Trophoblast cell (in vitro differentiated cells and primary cell): ENCODE measurements around the gene ATP1A4.

Experiments
- DNase-seq, 2 donors: peaks; one replicate each; pipeline ENCODE4 v3.0.0-alpha.2; 2016
- H2AFZ ChIP-seq: 2 replicates; pipeline ENCODE4 v1.6.1; 2013; ENCODE audit warnings: low read length, moderate library complexity, mild to moderate bottlenecking; ENCODE audit not compliant: insufficient read depth, poor library complexity
- H2AK5ac ChIP-seq: 2 replicates; pipeline ENCODE4 v1.6.1; 2013; ENCODE audit warnings: mild to moderate bottlenecking, low read length
- H2BK120ac ChIP-seq: 2 replicates; pipeline ENCODE4 v1.6.1; 2013; ENCODE audit warnings: low read length, mild to moderate bottlenecking, moderate library complexity; ENCODE audit not compliant: insufficient read depth, poor library complexity
- H2BK12ac ChIP-seq: 2 replicates; pipeline ENCODE4 v1.6.1; 2013; ENCODE audit warnings: mild to moderate bottlenecking, low read length, moderate library complexity
- H2BK5ac ChIP-seq: 2 replicates; pipeline ENCODE4 v1.6.1; 2013; ENCODE audit warnings: low read length, low read depth, moderate library complexity, mild to moderate bottlenecking; ENCODE audit not compliant: poor library complexity
- H3K14ac ChIP-seq: 2 replicates; pipeline ENCODE4 v1.6.1; 2013; ENCODE audit warnings: mild to moderate bottlenecking, low read length
- H3K18ac ChIP-seq: 2 replicates; pipeline ENCODE4 v1.6.1; 2013; ENCODE audit warnings: mild to moderate bottlenecking, low read length
- H3K23ac ChIP-seq: 2 replicates; pipeline ENCODE4 v1.6.1; 2013; ENCODE audit warnings: low read length
- H3K27ac ChIP-seq: 2 replicates; pipeline ENCODE4 v1.5.1; 2013; ENCODE audit warnings: low read depth, mild to moderate bottlenecking, inconsistent platforms, low read length, moderate library complexity
- H3K27me3 ChIP-seq: 2 replicates; pipeline ENCODE4 v1.6.1; 2013; ENCODE audit warnings: inconsistent platforms, mild to moderate bottlenecking, low read length, moderate library complexity; ENCODE audit not compliant: insufficient read depth
- H3K36me3 ChIP-seq, 2 experiments: 1 replicate in 1 of 2; 2 replicates in 1 of 2; pipeline ENCODE4 v1.6.1; 2013; ENCODE audit warnings: low read length in 2 of 2, mild to moderate bottlenecking in 2 of 2, moderate library complexity in 1 of 2; ENCODE audit not compliant: insufficient read depth in 2 of 2, control insufficient read depth in 1 of 2
- H3K4ac ChIP-seq: 2 replicates; pipeline ENCODE4 v1.6.1; 2013; ENCODE audit warnings: low read depth, mild to moderate bottlenecking, low read length, moderate library complexity
- H3K4me1 ChIP-seq, 2 experiments: 1 replicate in 1 of 2; 2 replicates in 1 of 2; pipeline ENCODE4 v1.6.1; 2013; ENCODE audit warnings: low read length in 2 of 2, mild to moderate bottlenecking in 2 of 2, moderate library complexity in 1 of 2; ENCODE audit not compliant: insufficient read depth in 2 of 2, control insufficient read depth in 1 of 2
- H3K4me2 ChIP-seq: 2 replicates; pipeline ENCODE4 v1.6.1; 2013; ENCODE audit warnings: inconsistent platforms, mild to moderate bottlenecking, low read length, moderate library complexity
- H3K4me3 ChIP-seq: 2 replicates; pipeline ENCODE4 v1.5.1; 2013; ENCODE audit warnings: mild to moderate bottlenecking, low read depth, low read length, inconsistent platforms
- H3K79me1 ChIP-seq: one replicate; pipeline ENCODE4 v1.6.1; 2013; ENCODE audit warnings: low read length
- H3K79me2 ChIP-seq: 2 replicates; pipeline ENCODE4 v1.6.1; 2013; ENCODE audit warnings: low read length, mild to moderate bottlenecking; ENCODE audit not compliant: control insufficient read depth, insufficient read depth, poor library complexity
- H3K9ac ChIP-seq: 2 replicates; pipeline ENCODE4 v1.6.1; 2013; ENCODE audit warnings: mild to moderate bottlenecking, low read length
- H3K9me3 ChIP-seq: 2 replicates; pipeline ENCODE4 v1.6.1; 2013; ENCODE audit warnings: low read depth, mild to moderate bottlenecking, control low read depth, inconsistent platforms, low read length; ENCODE audit not compliant: insufficient read depth
- H4K12ac ChIP-seq: 2 replicates; pipeline ENCODE4 v1.6.1; 2013; ENCODE audit warnings: low read depth, mild to moderate bottlenecking, low read length, moderate library complexity
- H4K8ac ChIP-seq: 2 replicates; pipeline ENCODE4 v1.6.1; 2013; ENCODE audit warnings: low read depth, mild to moderate bottlenecking, low read length, moderate library complexity
- H4K91ac ChIP-seq: one replicate; pipeline ENCODE4 v1.6.1; 2013; ENCODE audit warnings: low read depth, mild to moderate bottlenecking, low read length, moderate library complexity
- WGBS: extraction: QIAGEN DNeasy Blood & Tissue Kit; methylation state at CpG from one replicate; pipeline ENCODE4 v1.1.7; 2013; ENCODE audit warnings: missing lambda C conversion rate; ENCODE audit not compliant: insufficient read length, insufficient coverage; ENCODE audit errors: extremely low coverage; 5-methylcytosine and 5-hydroxymethylcytosine counted together

The ATP1A4 gene

GRCh38 chr1:160129558-160129957 is 21.8 kb upstream of the ATP1A4 start:
- no CpG with 5 or more reads among the region's 3 CpGs for WGBS
- Histone ChIP-seq H3K14ac (no peak overlapping the region), H3K36me3 (no peaks in the 10 kb centered on the region), H2AFZ (no peak overlapping the region), H3K4me2 (no peak overlapping the region), H2BK5ac (no peak overlapping the region), H3K27ac (no peak overlapping the region), H4K12ac (no peak overlapping the region), H2BK120ac (no peak overlapping the region), H3K79me1 (no peaks in the 10 kb centered on the region), H3K4me3 (no peak overlapping the region), H3K4ac (no peak overlapping the region), H3K4me1 (peaks cover 5 to 10% of the 10 kb centered on the region in 2 experiments), H3K27me3 (no peaks in the 10 kb centered on the region), H3K18ac (no peak overlapping the region), H3K23ac (no peak overlapping the region), H3K79me2 (no peaks in the 10 kb centered on the region), H3K9ac (no peak overlapping the region), H2BK12ac (no peak overlapping the region), H2AK5ac (no peak overlapping the region), H4K8ac (no peak overlapping the region), H3K9me3 (no peaks in the 10 kb centered on the region), H4K91ac (no peak overlapping the region)
- DNase-seq: no peak

- Histone ChIP-seq H3K14ac (no peak overlapping the region), H2BK12ac (no peak overlapping the region), H3K79me2 (no peaks in the 10 kb centered on the region), H3K4me3 (no peak overlapping the region), H3K9me3 (no peaks in the 10 kb centered on the region), H3K4ac (no peak overlapping the region), H3K27me3 (no peaks in the 10 kb centered on the region), H3K4me2 (no peak overlapping the region), H3K27ac (no peak overlapping the region), H2BK5ac (no peak overlapping the region), H3K9ac (no peak overlapping the region), H3K36me3 (no peaks in the 10 kb centered on the region), H4K91ac (no peak overlapping the region), H3K79me1 (no peaks in the 10 kb centered on the region), H4K8ac (no peak overlapping the region), H3K18ac (no peak overlapping the region), H4K12ac (no peak overlapping the region), H3K4me1 (peaks cover 3 to 6% of the 10 kb centered on the region in 2 experiments), H3K23ac (no peak overlapping the region), H2AFZ (no peak overlapping the region), H2AK5ac (no peak overlapping the region), H2BK120ac (no peak overlapping the region)
- DNase-seq: no peak
- WGBS: no CpG with 5 or more reads among the region's 11 CpGs
Measured at GRCh38 chr1:160129966-160130365, 21.4 kb upstream of the ATP1A4 start.

GRCh38 chr1:160130486-160130885 is 20.9 kb upstream of the ATP1A4 start:
- H3K27me3 ChIP-seq: no peaks in the 10 kb centered on the region
- H2AFZ ChIP-seq: no peak overlapping the region
- no peak overlapping the region for H2AK5ac ChIP-seq
- H2BK120ac ChIP-seq: no peak overlapping the region
- H4K12ac ChIP-seq: no peak overlapping the region
- H3K4me2 ChIP-seq: no peak overlapping the region
- no peaks in the 10 kb centered on the region for H3K79me1 ChIP-seq
- H3K79me2 ChIP-seq: no peaks in the 10 kb centered on the region
- H3K36me3 ChIP-seq: no peaks in the 10 kb centered on the region
- no peak overlapping the region for H2BK12ac ChIP-seq
- H3K14ac ChIP-seq: no peak overlapping the region
- H4K8ac ChIP-seq: no peak overlapping the region
- H3K9me3 ChIP-seq: no peaks in the 10 kb centered on the region
- no peak overlapping the region for H4K91ac ChIP-seq
- H3K9ac ChIP-seq: no peak overlapping the region
- DNase-seq: peak; percentile 50 to 74
- H3K4me3 ChIP-seq: no peak overlapping the region
- H3K4me1 ChIP-seq: peaks cover 0 to under 1% of the 10 kb centered on the region in 2 experiments
- H3K4ac ChIP-seq: no peak overlapping the region
- no CpG with 5 or more reads among the region's 5 CpGs for WGBS
- H3K27ac ChIP-seq: no peak overlapping the region
- no peak overlapping the region for H2BK5ac ChIP-seq
- H3K23ac ChIP-seq: no peak overlapping the region
- no peak overlapping the region for H3K18ac ChIP-seq

- H3K36me3 ChIP-seq: no peaks in the 10 kb centered on the region
- H2BK120ac ChIP-seq: no peak overlapping the region
- H3K18ac ChIP-seq: no peak overlapping the region
- no peak overlapping the region for H4K8ac ChIP-seq
- no peak overlapping the region for H3K4me3 ChIP-seq
- no peak overlapping the region for H2BK5ac ChIP-seq
- no peaks in the 10 kb centered on the region for H3K79me2 ChIP-seq
- H2BK12ac ChIP-seq: no peak overlapping the region
- no peak for DNase-seq
- no peak overlapping the region for H3K23ac ChIP-seq
- no peak overlapping the region for H3K27ac ChIP-seq
- no peaks in the 10 kb centered on the region for H3K4me1 ChIP-seq
- no peak overlapping the region for H2AK5ac ChIP-seq
- WGBS: no CpG with 5 or more reads among the region's 1 CpG
- H4K91ac ChIP-seq: no peak overlapping the region
- no peaks in the 10 kb centered on the region for H3K79me1 ChIP-seq
- no peak overlapping the region for H3K4ac ChIP-seq
- H3K27me3 ChIP-seq: no peaks in the 10 kb centered on the region
- no peak overlapping the region for H3K9ac ChIP-seq
- H2AFZ ChIP-seq: no peak overlapping the region
- H3K14ac ChIP-seq: no peak overlapping the region
- no peak overlapping the region for H3K4me2 ChIP-seq
- no peak overlapping the region for H4K12ac ChIP-seq
- no peaks in the 10 kb centered on the region for H3K9me3 ChIP-seq
Measured at GRCh38 chr1:160130939-160131338, 20.5 kb upstream of the ATP1A4 start.
